Testis (tissue), 3 donors: Measurements from ENCODE around the gene UMPS. TPM values are rescaled to one million over a fixed set of nuclear protein-coding genes. Genes with fewer than 3 reads are reported as not detected.

Source experiments
- DNase-seq: peaks from one replicate; pipeline ENCODE4 v3.0.0-alpha.2; 2019
- H3K27ac ChIP-seq, 2 donors: fragments of 200-600 bp; sonication (generic); one replicate each; pipeline ENCODE4 v1.5.1; 2019
- H3K27me3 ChIP-seq: fragments of 200-600 bp; sonication (generic); one replicate; pipeline ENCODE4 v1.5.1; 2019
- H3K36me3 ChIP-seq: fragments of 200-600 bp; sonication (generic); one replicate; pipeline ENCODE4 v1.5.1; 2017; ENCODE audit warnings: low read depth; ENCODE audit errors: missing control alignments
- H3K4me1 ChIP-seq: fragments of 200-600 bp; sonication (generic); one replicate; pipeline ENCODE4 v1.5.1; 2019
- H3K4me3 ChIP-seq, 2 donors: fragments of 200-600 bp; sonication (generic); one replicate each; pipeline ENCODE4 v1.5.1; 2017 to 2019
- H3K9me3 ChIP-seq: fragments of 200-600 bp; sonication (generic); one replicate; pipeline ENCODE4 v1.5.1; 2017
- POLR2A ChIP-seq: fragments of 450-650 bp; IDR thresholded peaks from one replicate; pipeline ENCODE4 v1.6.1; 2017; ENCODE audit warnings: antibody characterized with exemption, mild to moderate bottlenecking, moderate library complexity
- WGBS, 2 donors: methylation state at CpG; one replicate each; pipeline ENCODE4 v1.1.5; 2018; 5-methylcytosine and 5-hydroxymethylcytosine counted together
- intact Hi-C: fragments of 100-400 bp; cut with DNase I; formaldehyde crosslinking; loops from one replicate; pipeline ENCODE4 v1.15.1; 2023; ENCODE audit warnings: low total_unique reads
- polyA plus RNA-seq: library from polyadenylated mRNA; stranded (reverse); fragments of 350-450 nt; fragmentation: Illumina TruSeq; extraction: RNeasy Lipid Tissue Mini Kit (QIAGEN cat#74804); gene quantifications from one replicate; pipeline ENCODE4 v1.2.3, GENCODE V29; 2014; ENCODE audit warnings: low read depth, low replicate concordance; ENCODE audit not compliant: insufficient read depth
- total RNA-seq, 2 donors: library from RNA; depleted of rRNA; stranded (reverse); fragments of >200 nt; gene quantifications; one replicate each; pipeline ENCODE4 v1.2.3, GENCODE V29; 2016
- TF ChIP-seq, protein P1 (sequence below), 3 experiments: fragments of 450-650 bp in 2 of 3; fragments of 200-600 bp in 1 of 3; sonication (generic) in 1 of 3; IDR thresholded peaks; one replicate each; pipeline ENCODE4 v1.5.1; 2016 to 2019; ENCODE audit warnings: antibody characterized with exemption in 3 of 3, mild to moderate bottlenecking in 2 of 3, moderate library complexity in 1 of 3

Gene UMPS
- total and polyA plus RNA-seq, 3 donors from 2014 or later = 20.0 to 26.8 (median 24.6) TPM

DNA sequence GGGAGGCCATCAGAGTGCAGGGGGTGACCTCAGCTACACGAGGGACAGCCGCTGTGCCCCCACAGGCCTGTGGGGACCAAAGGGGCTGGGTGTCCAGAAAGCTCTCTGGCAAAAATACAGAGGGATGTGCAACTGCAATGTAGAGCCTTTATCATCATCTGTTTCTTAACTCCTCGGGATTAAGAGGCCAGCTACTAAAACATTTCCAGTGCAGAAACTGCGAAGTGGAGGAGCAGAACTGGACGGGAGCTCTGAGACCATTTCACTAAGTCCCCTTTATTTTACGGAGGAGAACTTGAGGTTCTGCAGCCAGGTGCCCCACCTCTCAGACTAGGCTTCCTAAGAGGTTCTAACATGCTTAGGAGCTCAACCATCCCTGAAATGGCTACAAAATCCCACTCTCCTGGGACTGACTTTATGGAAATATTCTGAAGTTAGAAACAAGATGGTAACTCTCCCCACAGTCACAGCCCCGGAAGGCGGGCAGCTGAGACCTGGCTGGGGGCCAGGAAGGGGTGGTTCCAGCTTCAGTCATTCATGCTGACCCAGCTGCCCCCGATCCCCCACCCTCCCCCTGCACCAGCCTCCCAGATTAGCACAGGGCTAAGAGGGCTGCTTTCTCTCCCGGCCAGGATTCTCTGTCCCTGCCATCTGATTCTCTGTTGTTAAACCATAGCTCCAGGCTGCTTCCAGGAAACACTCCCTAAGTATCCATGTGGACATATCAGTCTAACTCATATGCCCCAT, 40.3 kb downstream of the UMPS start:
- H3K4me3 ChIP-seq = no peak overlapping the region
- TF ChIP-seq, protein P1, sequence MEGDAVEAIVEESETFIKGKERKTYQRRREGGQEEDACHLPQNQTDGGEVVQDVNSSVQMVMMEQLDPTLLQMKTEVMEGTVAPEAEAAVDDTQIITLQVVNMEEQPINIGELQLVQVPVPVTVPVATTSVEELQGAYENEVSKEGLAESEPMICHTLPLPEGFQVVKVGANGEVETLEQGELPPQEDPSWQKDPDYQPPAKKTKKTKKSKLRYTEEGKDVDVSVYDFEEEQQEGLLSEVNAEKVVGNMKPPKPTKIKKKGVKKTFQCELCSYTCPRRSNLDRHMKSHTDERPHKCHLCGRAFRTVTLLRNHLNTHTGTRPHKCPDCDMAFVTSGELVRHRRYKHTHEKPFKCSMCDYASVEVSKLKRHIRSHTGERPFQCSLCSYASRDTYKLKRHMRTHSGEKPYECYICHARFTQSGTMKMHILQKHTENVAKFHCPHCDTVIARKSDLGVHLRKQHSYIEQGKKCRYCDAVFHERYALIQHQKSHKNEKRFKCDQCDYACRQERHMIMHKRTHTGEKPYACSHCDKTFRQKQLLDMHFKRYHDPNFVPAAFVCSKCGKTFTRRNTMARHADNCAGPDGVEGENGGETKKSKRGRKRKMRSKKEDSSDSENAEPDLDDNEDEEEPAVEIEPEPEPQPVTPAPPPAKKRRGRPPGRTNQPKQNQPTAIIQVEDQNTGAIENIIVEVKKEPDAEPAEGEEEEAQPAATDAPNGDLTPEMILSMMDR (IDR thresholded peaks at IDR 0.05) = no peak
- TF ChIP-seq POLR2A = no peak
- H3K27me3 ChIP-seq = no peaks in the 10 kb centered on the region
- peaks cover 33% of the 10 kb centered on the region for H3K4me1 ChIP-seq
- H3K36me3 ChIP-seq = no peaks in the 10 kb centered on the region
- no peaks in the 10 kb centered on the region for H3K9me3 ChIP-seq
- peak; percentile 46 for DNase-seq
- intact Hi-C loops = no loop called here
- H3K27ac ChIP-seq = peak overlapping the region in 1 of 2 donors; percentile 35
- WGBS, 2 donors = 73 to 80% methylated on average over 7 to 10 of the region's 10 CpGs

DNA sequence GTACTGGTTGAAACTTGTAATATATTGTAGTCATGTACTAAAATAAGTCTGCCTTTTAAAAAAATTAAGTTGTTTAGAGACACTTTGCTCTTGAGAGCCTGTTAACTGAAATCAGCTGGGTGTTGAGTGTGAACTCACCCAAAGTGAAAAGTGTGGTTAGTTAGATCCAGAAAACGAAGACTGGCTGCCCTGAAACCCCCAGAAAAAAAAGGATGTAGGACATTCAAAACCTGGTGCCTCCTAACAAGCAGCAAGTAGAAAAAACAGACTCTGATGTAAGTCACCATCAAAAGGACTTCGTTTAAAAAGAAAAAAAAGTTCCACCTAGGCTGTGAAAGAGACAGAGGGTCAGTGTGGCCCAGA, 40.8 kb downstream of the UMPS start:
- WGBS, 2 donors = 64 to 95% methylated on average over 2 of the region's 2 CpGs
- intact Hi-C loops = no loop called here
- Histone ChIP-seq H3K4me1 (peaks cover 33% of the 10 kb centered on the region), H3K27me3 (no peaks in the 10 kb centered on the region), H3K4me3 (no peak overlapping the region), H3K27ac (peak overlapping the region in 1 of 2 donors; percentile 35), H3K9me3 (no peaks in the 10 kb centered on the region), H3K36me3 (no peaks in the 10 kb centered on the region)
- TF ChIP-seq POLR2A = no peak
- TF ChIP-seq, protein P1 (IDR thresholded peaks at IDR 0.05) = no peak
- DNase-seq = no peak

DNA sequence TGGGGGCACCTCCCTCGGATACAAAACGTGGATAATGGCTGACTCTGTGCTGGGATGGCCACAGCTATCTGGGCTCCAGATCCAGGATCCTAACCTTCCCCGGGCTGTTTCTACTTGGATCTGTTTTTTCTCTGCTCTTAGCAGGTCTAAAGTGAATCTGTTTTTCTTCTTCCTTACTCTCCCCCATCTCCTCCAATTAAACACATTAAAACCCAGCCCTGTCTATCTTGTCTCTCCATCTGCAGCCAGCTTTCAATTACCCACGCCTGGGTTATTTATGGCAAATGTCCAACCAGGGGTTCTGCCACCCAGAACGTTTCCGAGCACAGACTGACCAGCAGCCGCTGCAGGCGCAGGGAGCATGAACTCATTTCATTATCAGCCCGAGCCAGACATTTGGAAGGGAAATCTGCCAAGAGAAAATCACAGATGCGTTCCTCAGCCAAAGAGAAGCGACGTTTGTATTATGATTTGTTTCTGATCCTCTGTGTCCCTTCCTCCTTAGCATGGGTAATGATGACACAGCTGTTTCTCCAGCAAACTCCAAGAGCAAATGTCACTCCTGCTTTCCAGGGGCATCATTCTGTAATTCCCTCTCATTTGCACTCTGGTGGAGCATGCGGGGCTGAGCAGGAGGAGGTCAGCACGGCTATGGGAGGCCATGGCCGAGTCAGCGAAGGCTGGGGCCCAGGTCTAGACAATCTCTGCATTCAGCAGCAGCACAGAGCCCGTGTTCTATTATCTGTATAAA, 42.0 kb downstream of the UMPS start:
- H3K4me1 ChIP-seq = peaks cover 33% of the 10 kb centered on the region
- no peaks in the 10 kb centered on the region for H3K36me3 ChIP-seq
- peak overlapping the region; percentile 0 to 68 for H3K27ac ChIP-seq
- TF ChIP-seq POLR2A = no peak
- TF ChIP-seq, protein P1 (IDR thresholded peaks at IDR 0.05) = no peak
- DNase-seq = peak; percentile 80
- no peaks in the 10 kb centered on the region for H3K27me3 ChIP-seq
- no peak overlapping the region for H3K4me3 ChIP-seq
- intact Hi-C loops = no loop called here
- WGBS, 2 donors = 19 to 36% methylated on average over 17 of the region's 17 CpGs
- no peaks in the 10 kb centered on the region for H3K9me3 ChIP-seq

DNA sequence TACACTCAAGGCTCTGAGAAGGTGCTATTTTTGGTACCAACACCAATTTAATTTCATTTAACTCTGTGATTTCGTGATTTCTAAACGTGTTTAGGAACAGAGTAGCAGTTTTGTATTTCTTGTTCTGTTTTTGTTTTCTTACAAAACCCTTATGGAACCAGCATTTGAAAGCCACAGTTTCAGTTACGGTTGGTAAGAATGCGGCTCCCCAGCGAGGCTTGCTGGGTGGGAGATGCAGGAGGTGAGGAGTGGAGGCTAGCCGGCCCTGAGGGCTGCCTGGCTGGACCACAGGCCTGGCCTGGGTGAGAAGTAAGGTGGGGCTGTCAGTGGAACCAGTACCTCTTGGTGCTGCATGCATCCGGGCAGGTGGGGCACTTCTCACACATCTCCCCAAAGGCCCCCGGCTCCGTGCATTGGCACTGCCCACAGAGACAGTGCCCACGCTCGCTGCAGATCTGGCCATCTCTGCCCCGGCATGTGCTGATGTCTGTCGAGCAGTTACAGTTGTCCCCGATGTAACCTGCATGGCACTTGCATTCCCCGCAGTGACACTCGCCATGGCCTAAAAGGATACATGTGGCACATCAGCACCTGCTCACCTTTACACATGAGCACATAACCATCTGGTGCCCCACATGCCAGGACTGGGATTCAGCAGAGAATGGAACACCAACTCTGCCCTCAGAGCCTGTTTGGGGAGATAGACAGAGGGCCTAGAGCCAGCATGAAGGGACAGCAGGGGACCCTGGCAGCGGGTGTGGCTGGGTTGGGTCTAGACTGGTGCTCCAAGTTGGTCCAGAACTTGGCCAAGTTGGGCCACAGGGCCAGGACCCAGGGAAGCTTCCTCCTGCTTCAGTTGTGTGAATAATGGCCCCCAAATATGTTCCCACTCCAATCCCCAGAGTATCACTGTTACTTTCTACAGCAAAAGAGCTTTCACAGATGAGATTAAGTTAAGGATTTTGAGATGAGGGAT, 43.4 kb downstream of the UMPS start:
- Histone ChIP-seq H3K27ac (peak overlapping the region in 1 of 2 donors; percentile 68), H3K36me3 (no peaks in the 10 kb centered on the region), H3K4me1 (peaks cover 33% of the 10 kb centered on the region), H3K9me3 (no peaks in the 10 kb centered on the region), H3K27me3 (no peaks in the 10 kb centered on the region), H3K4me3 (no peak overlapping the region)
- DNase-seq = no peak
- no peak for TF ChIP-seq POLR2A
- TF ChIP-seq, protein P1 (IDR thresholded peaks at IDR 0.05) = no peak
- intact Hi-C loops = no loop called here
- WGBS, 2 donors = 87 to 91% methylated on average over 8 to 17 of the region's 17 CpGs
